Nephron (organoid): ENCODE measurements around the gene HIP1.

ENCODE experiments used
- H3K27ac Mint-ChIP-seq, 3 experiments: 2 replicates each; pipeline ENCODE4 v1.8.0; 2020; ENCODE audit warnings: mixed read lengths in 3 of 3, mild to moderate bottlenecking in 2 of 3, moderate library complexity in 1 of 3
- H3K27me3 Mint-ChIP-seq: 2 replicates; pipeline ENCODE4 v1.8.0; 2021; ENCODE audit warnings: low read depth, mild to moderate bottlenecking, moderate library complexity, mixed read lengths
- H3K36me3 Mint-ChIP-seq: 2 replicates; pipeline ENCODE4 v1.8.0; 2020; ENCODE audit warnings: low read depth, mixed read lengths
- H3K4me1 Mint-ChIP-seq: 2 replicates; pipeline ENCODE4 v1.8.0; 2020; ENCODE audit warnings: mixed read lengths
- H3K4me3 Mint-ChIP-seq, 3 experiments: 2 replicates each; pipeline ENCODE4 v1.8.0; 2020; ENCODE audit warnings: mild to moderate bottlenecking in 3 of 3, mixed read lengths in 3 of 3, moderate library complexity in 2 of 3
- H3K9me3 Mint-ChIP-seq: 2 replicates; pipeline ENCODE4 v1.8.0; 2020; ENCODE audit warnings: mixed read lengths
- CTCF ChIP-seq, 3 experiments: fragments of 200-600 bp; sonication (generic); IDR thresholded peaks; one replicate each; pipeline ENCODE4 v1.5.0; 2021; ENCODE audit warnings: antibody characterized with exemption in 3 of 3; ENCODE audit not compliant: unreplicated experiment in 3 of 3

HIP1 gene

GRCh38 chr7:75738975-75739795 lies 444 bp upstream of the HIP1 start:
- Mint-ChIP-seq H3K4me1 (peaks cover 22% of the 10 kb centered on the region), H3K27ac (peak overlapping the region; percentile 57 to 81 (median 67)), H3K9me3 (no peaks in the 10 kb centered on the region), H3K4me3 (peak overlapping the region; percentile 95 to 98 (median 97)), H3K27me3 (peaks cover 16% of the 10 kb centered on the region), H3K36me3 (no peaks in the 10 kb centered on the region)
- TF ChIP-seq CTCF (IDR thresholded peaks at IDR 0.05; ENCODE audit: unreplicated experiment in 3 of 3): peak in 2 of 3 experiments; percentile 7 to 24

GRCh38 chr7:75737856-75738603 lies 711 bp downstream of the HIP1 start:
- Mint-ChIP-seq H3K4me3 (peak overlapping the region; percentile 95 to 98 (median 97)), H3K27me3 (peaks cover 16% of the 10 kb centered on the region), H3K4me1 (peaks cover 23% of the 10 kb centered on the region), H3K36me3 (no peaks in the 10 kb centered on the region), H3K9me3 (no peaks in the 10 kb centered on the region), H3K27ac (peak overlapping the region in 1 of 3 experiments; percentile 35)
- TF ChIP-seq CTCF (IDR thresholded peaks at IDR 0.05; ENCODE audit: unreplicated experiment in 3 of 3): no peak

DNA sequence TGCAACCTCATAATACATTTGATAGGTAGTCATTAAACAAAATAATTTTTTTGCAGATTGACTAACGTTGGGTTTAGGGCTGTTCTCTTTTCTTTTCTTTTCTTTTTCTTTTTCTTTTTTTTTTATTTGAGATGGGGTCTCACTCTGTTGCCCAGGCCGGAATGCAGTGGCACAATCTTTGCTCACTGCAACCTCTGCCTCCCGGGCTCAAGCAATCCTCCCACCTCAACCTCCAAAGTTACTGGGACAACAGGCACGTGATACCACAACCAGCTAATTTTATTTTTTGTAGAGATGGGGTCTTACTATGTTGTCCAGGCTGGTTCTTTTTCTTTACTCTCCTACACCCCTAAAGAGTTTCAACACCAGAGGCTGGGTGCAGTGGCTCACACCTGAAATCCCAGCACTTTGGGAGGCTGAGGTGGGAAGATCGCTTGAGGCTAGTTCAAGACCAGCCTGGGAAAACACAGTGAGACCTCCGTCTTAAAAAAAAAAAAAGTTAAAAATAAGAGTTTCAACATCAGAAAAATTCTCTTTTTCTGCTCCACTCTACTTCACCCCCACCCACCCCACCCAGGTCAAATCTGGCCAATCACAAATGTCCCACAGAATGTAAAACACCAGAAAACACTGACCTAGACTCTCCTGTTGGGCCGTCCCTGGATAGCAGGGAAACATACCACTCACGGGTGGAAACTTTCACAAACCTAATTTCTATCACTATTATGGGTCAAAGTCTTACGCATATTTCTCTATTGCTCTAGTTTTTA lies 3.0 kb downstream of the HIP1 start:
- no peak for TF ChIP-seq CTCF (IDR thresholded peaks at IDR 0.05; ENCODE audit: unreplicated experiment in 3 of 3)
- H3K9me3 Mint-ChIP-seq: no peaks in the 10 kb centered on the region
- H3K4me3 Mint-ChIP-seq: peak overlapping the region in 1 of 3 experiments; percentile 43
- H3K27ac Mint-ChIP-seq: no peak overlapping the region
- peaks cover 23% of the 10 kb centered on the region for H3K4me1 Mint-ChIP-seq
- H3K27me3 Mint-ChIP-seq: peaks cover 4% of the 10 kb centered on the region
- no peaks in the 10 kb centered on the region for H3K36me3 Mint-ChIP-seq

GRCh38 chr7:75734586-75735458 lies 3.9 kb downstream of the HIP1 start:
- H3K4me3 Mint-ChIP-seq: peak overlapping the region in 1 of 3 experiments; percentile 46
- H3K36me3 Mint-ChIP-seq: no peaks in the 10 kb centered on the region
- H3K9me3 Mint-ChIP-seq: no peaks in the 10 kb centered on the region
- peak overlapping the region in 1 of 3 experiments; percentile 16 for H3K27ac Mint-ChIP-seq
- no peaks in the 10 kb centered on the region for H3K27me3 Mint-ChIP-seq
- H3K4me1 Mint-ChIP-seq: peaks cover 23% of the 10 kb centered on the region
- no peak for TF ChIP-seq CTCF (IDR thresholded peaks at IDR 0.05; ENCODE audit: unreplicated experiment in 3 of 3)
